CD8-positive, alpha-beta memory T cell (primary cell): ENCODE results near the gene RNF144B. TPM values are rescaled to one million over a fixed set of nuclear protein-coding genes. Genes with fewer than 3 reads are reported as not detected.

Experiments
- CTCF ChIA-PET: fragments of 350-600 bp; sonication (Branson Sonifier 250); formaldehyde crosslinking; loops from one replicate; lab custom pipeline; 2021; ENCODE audit warnings: antibody characterized with exemption; lab: Charles Lee
- POLR2A ChIA-PET: fragments of 350-600 bp; sonication (Branson Sonifier 250); formaldehyde crosslinking; loops from one replicate; lab custom pipeline; 2021; ENCODE audit warnings: antibody characterized with exemption; lab: Charles Lee
- DNase-seq, 5 donors: peaks; one replicate each; pipeline versions ENCODE4 v3.0.0 to v3.0.0-alpha.2; 2020 to 2022; ENCODE audit warnings: mixed read lengths in 1 of 5
- H3K27ac ChIP-seq: one replicate; pipeline ENCODE4 v1.7.0; 2013; ENCODE audit warnings: low read depth, mild to moderate bottlenecking, low read length, moderate library complexity
- H3K27me3 ChIP-seq: 2 replicates; pipeline ENCODE4 v1.7.0; 2013; ENCODE audit warnings: low read length, mild to moderate bottlenecking; ENCODE audit not compliant: insufficient read depth, poor library complexity, severe bottlenecking
- H3K36me3 ChIP-seq: 2 replicates; pipeline ENCODE4 v1.7.0; 2013; ENCODE audit warnings: mild to moderate bottlenecking, low read length, moderate library complexity; ENCODE audit not compliant: insufficient read depth
- H3K4me1 ChIP-seq: 2 replicates; pipeline ENCODE4 v1.7.0; 2013; ENCODE audit warnings: mild to moderate bottlenecking, low read length, moderate library complexity; ENCODE audit not compliant: insufficient read depth
- H3K4me3 ChIP-seq: 2 replicates; pipeline ENCODE4 v1.7.0; 2013; ENCODE audit warnings: mild to moderate bottlenecking, low read length
- H3K9me3 ChIP-seq: 2 replicates; pipeline ENCODE4 v1.7.0; 2013; ENCODE audit warnings: mild to moderate bottlenecking, low read length
- H3K27ac Mint-ChIP-seq, 8 donors: one replicate each; pipeline ENCODE4 v1.8.0; 2020 to 2021; ENCODE audit warnings: mixed read lengths in 8 of 8, mild to moderate bottlenecking in 6 of 8, inconsistent platforms in 3 of 8, moderate library complexity in 3 of 8
- H3K27me3 Mint-ChIP-seq, 2 donors: one replicate each; pipeline ENCODE4 v1.8.0; 2020 to 2021; ENCODE audit warnings: mixed read lengths in 2 of 2, mild to moderate bottlenecking in 1 of 2, moderate library complexity in 1 of 2
- H3K36me3 Mint-ChIP-seq, 3 donors: one replicate each; pipeline ENCODE4 v1.8.0; 2020 to 2021; ENCODE audit warnings: mixed read lengths in 3 of 3, inconsistent platforms in 1 of 3, mild to moderate bottlenecking in 1 of 3
- H3K4me1 Mint-ChIP-seq, 3 donors: one replicate each; pipeline ENCODE4 v1.8.0; 2020 to 2021; ENCODE audit warnings: mixed read lengths in 3 of 3, inconsistent platforms in 1 of 3, mild to moderate bottlenecking in 1 of 3
- H3K4me3 Mint-ChIP-seq, 7 donors: one replicate each; pipeline ENCODE4 v1.8.0; 2020 to 2021; ENCODE audit warnings: mixed read lengths in 7 of 7, mild to moderate bottlenecking in 6 of 7, moderate library complexity in 4 of 7, inconsistent platforms in 2 of 7
- H3K9me3 Mint-ChIP-seq, 5 donors: one replicate each; pipeline ENCODE4 v1.8.0; 2020 to 2022; ENCODE audit warnings: mixed read lengths in 5 of 5, mild to moderate bottlenecking in 3 of 5, moderate library complexity in 2 of 5, inconsistent platforms in 1 of 5
- polyA plus RNA-seq: library from polyadenylated mRNA; unstranded; fragments of 300-500 nt; fragmentation: Illumina TruSeq; gene quantifications from one replicate; pipeline ENCODE4 v1.2.3, GENCODE V29; 2021
- total RNA-seq, 2 experiments: library from RNA; stranded (reverse); gene quantifications; one replicate each; pipeline ENCODE4 v1.2.3, GENCODE V29; 2021

Gene RNF144B
- total and polyA plus RNA-seq, 3 experiments from 2014 or later = 0.98 to 1.3 (median 1.2) TPM

DNA sequence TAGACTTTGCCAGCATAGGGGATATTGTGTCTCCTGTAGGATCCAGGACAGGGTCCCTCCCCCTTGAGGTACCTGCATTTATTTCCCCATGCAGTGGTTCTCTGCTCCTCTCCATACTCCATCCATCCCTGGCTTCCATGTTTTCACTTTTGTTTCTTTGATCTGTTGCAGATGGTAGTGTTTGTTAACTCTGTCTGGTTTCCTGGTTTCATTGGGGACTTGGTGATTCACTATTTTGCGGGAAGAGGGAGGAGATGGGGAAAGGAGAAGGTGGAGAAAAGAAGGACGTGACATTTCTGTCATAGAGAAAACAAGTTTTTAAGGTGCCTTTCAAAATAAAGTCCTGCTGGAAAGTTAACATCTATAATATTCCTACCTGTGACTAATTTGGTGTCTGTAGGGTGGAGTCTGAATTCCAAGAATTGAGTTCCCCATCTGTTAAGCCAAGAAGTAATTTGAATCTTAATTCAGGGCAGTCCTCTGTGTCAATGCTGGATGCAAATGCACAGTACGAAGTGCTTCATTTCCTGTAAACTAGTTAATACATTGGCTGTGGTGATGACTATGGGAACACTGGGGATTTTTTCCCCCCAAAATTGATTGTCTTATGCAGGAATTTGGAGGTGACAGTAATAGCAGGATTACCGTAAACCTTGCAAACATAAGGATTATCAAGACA, 6.9 kb upstream of the RNF144B start:
- H3K9me3 Mint-ChIP-seq = no peaks in the 10 kb centered on the region
- H3K27me3 Mint-ChIP-seq = peaks cover 8 to 29% of the 10 kb centered on the region in 2 donors
- no peak overlapping the region for H3K27ac Mint-ChIP-seq
- no peak overlapping the region for H3K4me3 ChIP-seq
- no peak for DNase-seq
- H3K27me3 ChIP-seq = no peaks in the 10 kb centered on the region
- no peak overlapping the region for H3K27ac ChIP-seq
- ChIA-PET CTCF (no interaction called here), POLR2A (no interaction called here)
- no peaks in the 10 kb centered on the region for H3K36me3 ChIP-seq
- no peaks in the 10 kb centered on the region for H3K9me3 ChIP-seq
- H3K36me3 Mint-ChIP-seq = no peaks in the 10 kb centered on the region
- H3K4me3 Mint-ChIP-seq = no peak overlapping the region
- peaks cover 0 to 3% (median 0%) of the 10 kb centered on the region in 3 donors for H3K4me1 Mint-ChIP-seq
- H3K4me1 ChIP-seq = no peaks in the 10 kb centered on the region

DNA sequence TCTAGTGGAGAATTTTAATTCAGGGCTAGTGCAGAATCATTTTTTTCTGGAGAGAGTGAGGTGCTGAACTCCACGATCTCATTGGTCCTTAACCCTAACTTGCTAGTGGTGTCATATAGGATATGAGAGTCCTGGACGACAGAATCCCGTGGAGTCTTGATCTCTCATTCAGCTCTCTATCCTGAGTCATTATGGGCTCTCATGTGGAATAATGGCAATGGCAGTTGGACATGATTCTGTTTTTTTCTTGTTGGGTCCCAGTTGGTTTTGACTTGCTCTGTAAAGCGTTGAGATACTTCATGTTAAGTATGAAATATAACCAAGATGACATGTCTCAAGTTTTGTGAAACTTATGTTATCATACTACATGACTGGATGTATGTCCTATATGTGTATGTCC, 6.3 kb upstream of the RNF144B start:
- no peak overlapping the region for H3K27ac ChIP-seq
- H3K27me3 ChIP-seq = no peaks in the 10 kb centered on the region
- H3K27ac Mint-ChIP-seq = no peak overlapping the region
- H3K36me3 Mint-ChIP-seq = no peaks in the 10 kb centered on the region
- no peak overlapping the region for H3K4me3 Mint-ChIP-seq
- ChIA-PET POLR2A (no interaction called here), CTCF (no interaction called here)
- H3K4me3 ChIP-seq = no peak overlapping the region
- DNase-seq = no peak
- no peaks in the 10 kb centered on the region for H3K9me3 Mint-ChIP-seq
- H3K4me1 ChIP-seq = no peaks in the 10 kb centered on the region
- H3K27me3 Mint-ChIP-seq = peaks cover 8 to 25% of the 10 kb centered on the region in 2 donors
- H3K9me3 ChIP-seq = no peaks in the 10 kb centered on the region
- peaks cover 0 to 3% (median 0%) of the 10 kb centered on the region in 3 donors for H3K4me1 Mint-ChIP-seq
- H3K36me3 ChIP-seq = no peaks in the 10 kb centered on the region

DNA sequence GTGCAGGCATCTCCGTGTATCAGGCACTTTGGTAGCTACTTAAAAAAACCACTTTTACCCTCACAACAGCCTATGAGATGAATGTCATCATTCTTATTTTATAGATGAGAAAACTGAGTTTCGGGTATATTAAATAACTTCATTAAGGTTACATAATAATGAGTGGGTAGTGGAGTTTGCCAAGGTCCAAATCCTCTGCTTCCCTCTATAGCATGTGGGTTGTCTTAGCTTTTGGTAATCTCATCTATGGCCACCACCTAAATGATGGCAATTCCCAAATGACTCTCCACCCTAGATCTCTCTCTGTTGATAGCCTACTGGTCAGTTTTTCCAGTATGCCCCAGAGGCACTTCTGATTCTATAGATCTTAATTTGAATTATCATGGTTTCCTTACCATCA, 3.7 kb upstream of the RNF144B start:
- no peak overlapping the region for H3K4me3 Mint-ChIP-seq
- H3K27ac ChIP-seq = no peak overlapping the region

DNA sequence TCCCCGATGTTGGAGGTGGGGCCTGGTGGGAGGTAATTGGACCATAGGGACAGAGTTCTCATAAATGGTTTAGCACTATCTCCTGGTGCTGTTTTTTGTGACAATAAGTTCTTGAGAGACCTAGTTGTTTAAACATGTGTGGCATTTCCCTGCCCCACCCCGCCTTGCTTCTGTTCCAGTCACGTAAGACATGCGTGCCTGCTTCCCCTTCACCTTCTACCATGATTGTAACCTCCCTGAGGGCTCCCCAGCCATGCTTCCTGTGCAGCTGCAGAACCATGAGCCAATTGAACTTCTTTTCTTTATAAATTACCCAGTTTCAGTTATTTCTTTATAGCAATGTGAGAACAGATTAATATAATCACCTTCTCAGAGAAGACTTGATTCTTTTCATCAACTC, 2.5 kb upstream of the RNF144B start:
- H3K36me3 ChIP-seq = no peaks in the 10 kb centered on the region
- ChIA-PET CTCF (no interaction called here), POLR2A (no interaction called here)
- DNase-seq = no peak
- peaks cover 2 to 10% of the 10 kb centered on the region in 2 donors for H3K27me3 Mint-ChIP-seq
- H3K9me3 Mint-ChIP-seq = no peaks in the 10 kb centered on the region
- H3K4me3 Mint-ChIP-seq = peak overlapping the region in 1 of 7 donors; percentile 66
- no peaks in the 10 kb centered on the region for H3K27me3 ChIP-seq
- H3K9me3 ChIP-seq = no peaks in the 10 kb centered on the region
- H3K27ac Mint-ChIP-seq = no peak overlapping the region
- peaks cover 17% of the 10 kb centered on the region for H3K4me1 ChIP-seq
- peaks cover 28 to 36% (median 29%) of the 10 kb centered on the region in 3 donors for H3K4me1 Mint-ChIP-seq
- H3K27ac ChIP-seq = no peak overlapping the region
- peaks cover 0 to 5% (median 0%) of the 10 kb centered on the region in 3 donors for H3K36me3 Mint-ChIP-seq
- H3K4me3 ChIP-seq = no peak overlapping the region

More for the DNA sequence above, 3.7 kb upstream of the RNF144B start:
- ChIA-PET POLR2A (no interaction called here), CTCF (no interaction called here)
- no peaks in the 10 kb centered on the region for H3K36me3 ChIP-seq
- no peak overlapping the region for H3K27ac Mint-ChIP-seq
- H3K4me3 ChIP-seq = no peak overlapping the region
- DNase-seq = no peak
- H3K27me3 ChIP-seq = no peaks in the 10 kb centered on the region
- H3K4me1 ChIP-seq = peaks cover 10% of the 10 kb centered on the region
- H3K27me3 Mint-ChIP-seq = peaks cover 8 to 19% of the 10 kb centered on the region in 2 donors
- H3K36me3 Mint-ChIP-seq = peaks cover 0 to 5% (median 0%) of the 10 kb centered on the region in 3 donors
- H3K9me3 Mint-ChIP-seq = no peaks in the 10 kb centered on the region
- peaks cover 19 to 24% (median 21%) of the 10 kb centered on the region in 3 donors for H3K4me1 Mint-ChIP-seq
- H3K9me3 ChIP-seq = no peaks in the 10 kb centered on the region

DNA sequence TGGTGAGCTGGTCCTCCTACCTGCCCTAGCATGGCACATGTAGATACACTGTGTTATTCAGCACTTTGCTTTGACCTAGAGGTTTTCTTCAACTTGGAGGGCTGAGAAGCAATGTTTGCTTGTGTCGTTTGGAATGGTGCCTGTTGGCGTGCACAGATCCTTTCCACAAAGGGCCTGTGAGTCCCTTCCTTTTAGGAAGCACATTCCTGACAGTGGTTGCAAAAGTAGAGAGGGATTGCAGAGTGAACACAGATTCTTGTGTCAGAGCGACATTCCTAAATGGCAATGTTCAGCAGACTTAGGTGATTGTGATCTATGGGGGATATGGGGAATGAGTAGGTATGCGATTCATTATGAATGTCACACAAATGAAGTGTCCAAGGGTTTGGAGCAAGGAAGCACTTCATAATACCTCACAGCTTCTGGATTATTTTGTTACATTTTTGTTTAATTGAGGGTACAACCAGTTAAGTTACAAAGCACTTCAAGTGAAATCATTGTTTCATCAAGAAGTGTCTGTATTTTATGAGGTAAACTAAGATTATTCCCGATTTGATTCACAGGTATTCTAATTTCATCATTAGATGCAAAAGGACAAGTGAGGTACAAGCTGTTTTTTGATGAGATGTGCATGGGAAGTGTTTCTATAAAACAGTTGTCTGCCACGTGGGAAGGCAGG, 713 bp upstream of the RNF144B start:
- Histone ChIP-seq H3K4me1 (peaks cover 17% of the 10 kb centered on the region), H3K9me3 (no peaks in the 10 kb centered on the region), H3K27me3 (no peaks in the 10 kb centered on the region), H3K4me3 (peak overlapping the region; percentile 85), H3K36me3 (no peaks in the 10 kb centered on the region), H3K27ac (no peak overlapping the region)
- DNase-seq = no peak
- H3K4me3 Mint-ChIP-seq = peak overlapping the region; percentile 93 to 100 (median 98)
- H3K27me3 Mint-ChIP-seq = peaks cover 0 to 4% of the 10 kb centered on the region in 2 donors
- H3K4me1 Mint-ChIP-seq = peaks cover 28 to 40% (median 37%) of the 10 kb centered on the region in 3 donors
- ChIA-PET CTCF (interaction anchor here (0.9 kb wide), 1 partner anchor 15 kb away, joined by 3 read pairs; no protein-coding TSS in a partner anchor), POLR2A (interaction anchor here (0.7 kb wide), 1 partner anchor 230 kb away, joined by 7 read pairs; no protein-coding TSS in a partner anchor)
- peak overlapping the region in 6 of 8 donors; percentile 43 to 94 (median 82) for H3K27ac Mint-ChIP-seq
- no peaks in the 10 kb centered on the region for H3K9me3 Mint-ChIP-seq
- peaks cover 0 to 5% (median 2%) of the 10 kb centered on the region in 3 donors for H3K36me3 Mint-ChIP-seq

DNA sequence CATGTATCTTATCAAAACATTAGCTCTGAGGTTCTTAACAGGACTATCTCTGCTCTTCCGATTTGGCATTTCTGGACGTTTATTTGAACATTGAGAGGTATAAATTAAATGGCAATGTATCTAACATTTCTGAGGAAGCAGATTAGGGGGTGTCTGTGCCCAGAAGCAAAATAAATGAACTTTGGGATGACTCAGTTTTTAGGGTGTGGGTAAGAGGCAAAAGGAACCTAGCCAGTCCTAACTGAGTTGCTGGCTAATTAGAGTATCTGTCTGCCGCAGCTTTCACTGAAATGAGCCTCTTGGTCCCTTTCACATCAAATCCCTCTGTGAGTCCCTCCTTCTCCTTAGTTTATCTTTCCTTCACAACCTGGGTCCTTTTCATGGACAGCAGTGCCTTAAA, 1.1 kb downstream of the RNF144B start:
- POLR2A ChIA-PET = no interaction called here
- no peak for DNase-seq
- Histone ChIP-seq H3K36me3 (no peaks in the 10 kb centered on the region), H3K9me3 (no peaks in the 10 kb centered on the region), H3K27ac (no peak overlapping the region), H3K4me3 (peak overlapping the region; percentile 85), H3K4me1 (peaks cover 17% of the 10 kb centered on the region), H3K27me3 (no peaks in the 10 kb centered on the region)
- peak overlapping the region; percentile 93 to 100 (median 98) for H3K4me3 Mint-ChIP-seq
- H3K27ac Mint-ChIP-seq = peak overlapping the region in 5 of 8 donors; percentile 32 to 89 (median 64)
- CTCF ChIA-PET = no interaction called here
- peaks cover 28 to 39% (median 37%) of the 10 kb centered on the region in 3 donors for H3K4me1 Mint-ChIP-seq
- H3K27me3 Mint-ChIP-seq = peaks cover 0 to 4% of the 10 kb centered on the region in 2 donors
- H3K36me3 Mint-ChIP-seq = peaks cover 0 to 5% (median 2%) of the 10 kb centered on the region in 3 donors
- H3K9me3 Mint-ChIP-seq = no peaks in the 10 kb centered on the region

DNA sequence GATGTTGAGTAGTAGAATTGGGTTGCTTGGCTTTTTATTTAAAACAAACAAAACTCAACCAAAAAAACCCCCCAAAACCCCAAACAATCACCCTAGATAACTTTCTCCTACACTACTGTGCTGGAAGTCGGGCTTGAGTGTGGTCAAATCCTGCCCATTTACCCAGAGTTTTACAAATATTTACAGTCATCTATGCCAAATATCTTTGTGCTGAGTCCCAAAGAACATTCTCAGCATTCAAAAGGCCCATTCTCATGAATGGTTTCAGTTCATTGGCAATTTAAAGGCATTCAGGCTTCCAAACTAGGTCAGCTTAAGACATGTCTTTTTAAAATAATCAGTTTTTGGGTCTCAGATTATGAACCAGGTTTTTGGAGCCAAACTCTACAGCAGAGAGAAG, 1.8 kb downstream of the RNF144B start:
- peaks cover 28 to 43% (median 37%) of the 10 kb centered on the region in 3 donors for H3K4me1 Mint-ChIP-seq
- H3K36me3 ChIP-seq = no peaks in the 10 kb centered on the region
- H3K4me3 Mint-ChIP-seq = peak overlapping the region in 5 of 7 donors; percentile 12 to 100 (median 93)
- H3K9me3 Mint-ChIP-seq = no peaks in the 10 kb centered on the region
- H3K9me3 ChIP-seq = no peaks in the 10 kb centered on the region
- DNase-seq = no peak
- no peak overlapping the region for H3K27ac ChIP-seq
- peaks cover 0 to 5% (median 2%) of the 10 kb centered on the region in 3 donors for H3K36me3 Mint-ChIP-seq
- H3K27me3 ChIP-seq = no peaks in the 10 kb centered on the region
- H3K4me1 ChIP-seq = peaks cover 17% of the 10 kb centered on the region
- no peak overlapping the region for H3K27ac Mint-ChIP-seq
- CTCF ChIA-PET = no interaction called here
- H3K4me3 ChIP-seq = no peak overlapping the region
- H3K27me3 Mint-ChIP-seq = peaks cover 0 to 4% of the 10 kb centered on the region in 2 donors
- POLR2A ChIA-PET = no interaction called here

DNA sequence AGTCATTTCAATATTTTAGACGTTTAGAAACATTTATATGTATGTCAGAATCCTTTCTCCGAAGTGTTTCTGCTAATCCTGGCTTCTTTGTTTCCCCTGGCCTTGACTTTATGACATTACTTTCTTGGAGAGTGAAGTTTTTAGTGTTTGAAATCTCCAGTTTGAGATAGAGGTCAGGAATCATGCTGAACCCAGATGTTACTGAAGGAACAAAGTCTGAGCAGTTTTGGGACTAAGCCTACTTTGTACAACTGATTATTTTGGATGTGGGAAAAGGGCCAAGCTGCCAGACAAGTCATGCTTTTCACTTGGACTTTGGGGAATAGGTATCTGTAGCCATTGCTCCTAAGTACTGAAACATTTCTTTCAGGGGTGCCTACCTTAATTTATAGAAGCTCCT, 2.3 kb downstream of the RNF144B start:
- H3K36me3 ChIP-seq = no peaks in the 10 kb centered on the region
- no peaks in the 10 kb centered on the region for H3K9me3 ChIP-seq
- Mint-ChIP-seq H3K4me3 (peak overlapping the region in 2 of 7 donors; percentile 8 to 31), H3K36me3 (peaks cover 0 to 5% (median 2%) of the 10 kb centered on the region in 3 donors), H3K4me1 (peaks cover 28 to 43% (median 37%) of the 10 kb centered on the region in 3 donors), H3K27me3 (peaks cover 0 to 4% of the 10 kb centered on the region in 2 donors), H3K27ac (no peak overlapping the region), H3K9me3 (no peaks in the 10 kb centered on the region)
- peaks cover 17% of the 10 kb centered on the region for H3K4me1 ChIP-seq
- H3K27me3 ChIP-seq = no peaks in the 10 kb centered on the region
- H3K4me3 ChIP-seq = no peak overlapping the region
- no peak overlapping the region for H3K27ac ChIP-seq
- DNase-seq = no peak
- ChIA-PET POLR2A (no interaction called here), CTCF (no interaction called here)
